GM18907 (cell line): Measurements from ENCODE around the gene KLHL22.
"Not testable (repeated sequence)": the region's sequence is repeated elsewhere in the genome, so short reads cannot be mapped to it uniquely, and the experiment has no call there.

ENCODE experiments used
- ATAC-seq: cut with Tn5 transposase; IDR thresholded peaks from one replicate; pipeline ENCODE4 v1.9.1; 2021; ENCODE audit warnings: mild to moderate bottlenecking, moderate library complexity; ENCODE audit not compliant: unreplicated experiment

The KLHL22 gene

GRCh38 chr22:20423008-20423905, 72.3 kb downstream of the KLHL22 start:
- no peak for ATAC-seq

DNA sequence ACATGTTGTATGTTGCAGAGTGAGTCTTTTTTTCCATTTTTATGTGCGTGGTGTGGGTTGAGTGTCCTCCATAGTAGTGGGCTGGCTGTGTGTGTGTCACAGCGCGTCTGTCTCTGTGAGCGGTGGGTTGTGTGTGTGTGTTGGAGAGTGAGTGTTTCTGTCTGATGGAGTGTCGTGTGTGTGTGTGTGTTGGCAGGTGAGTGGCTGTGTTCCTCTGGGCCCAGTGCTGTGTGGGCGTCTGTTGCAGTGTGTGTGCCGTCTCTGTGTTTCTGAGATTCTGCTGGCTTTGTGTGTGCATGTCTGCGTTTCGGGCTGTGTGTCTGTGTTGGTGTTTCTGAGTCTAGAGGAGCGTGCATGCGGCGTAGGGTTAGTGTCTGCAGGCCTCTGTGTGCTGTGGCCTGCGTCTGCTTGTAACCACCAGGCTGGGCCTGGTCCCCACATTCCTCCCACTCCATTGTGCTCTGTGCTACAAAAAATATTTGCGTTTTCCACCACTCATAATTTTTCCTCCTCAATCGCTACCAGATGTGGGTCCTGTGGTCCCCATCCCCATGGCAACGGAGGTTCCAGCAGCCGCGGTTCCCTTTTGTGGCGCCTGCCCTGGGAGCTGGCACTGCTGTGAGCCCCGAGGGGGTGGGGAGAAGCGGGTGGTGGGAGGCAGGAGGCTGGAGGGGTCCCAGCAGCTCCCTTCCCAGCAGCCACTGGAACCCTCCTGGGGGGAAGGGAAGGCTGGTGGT, 73.2 kb downstream of the KLHL22 start:
- no peak for ATAC-seq

DNA sequence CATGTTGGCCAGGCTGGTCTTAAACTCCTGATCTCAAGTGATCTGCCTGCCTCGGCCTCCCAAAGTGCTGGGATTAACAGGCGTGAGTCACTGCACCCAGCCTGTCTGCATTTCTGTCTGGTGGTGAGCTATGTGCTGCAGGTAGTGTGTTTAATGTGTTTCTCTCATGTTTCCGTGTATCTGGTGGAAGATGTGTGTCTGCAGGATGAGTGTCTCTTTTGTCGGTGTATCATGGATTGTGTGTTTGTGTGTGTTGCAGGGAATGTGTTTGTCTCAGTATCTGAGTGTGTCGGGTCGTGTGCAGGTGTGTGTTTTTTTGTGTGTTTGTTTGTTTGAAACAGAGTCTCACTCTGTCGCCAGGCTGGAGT, 74.1 kb downstream of the KLHL22 start:
- no peak for ATAC-seq

DNA sequence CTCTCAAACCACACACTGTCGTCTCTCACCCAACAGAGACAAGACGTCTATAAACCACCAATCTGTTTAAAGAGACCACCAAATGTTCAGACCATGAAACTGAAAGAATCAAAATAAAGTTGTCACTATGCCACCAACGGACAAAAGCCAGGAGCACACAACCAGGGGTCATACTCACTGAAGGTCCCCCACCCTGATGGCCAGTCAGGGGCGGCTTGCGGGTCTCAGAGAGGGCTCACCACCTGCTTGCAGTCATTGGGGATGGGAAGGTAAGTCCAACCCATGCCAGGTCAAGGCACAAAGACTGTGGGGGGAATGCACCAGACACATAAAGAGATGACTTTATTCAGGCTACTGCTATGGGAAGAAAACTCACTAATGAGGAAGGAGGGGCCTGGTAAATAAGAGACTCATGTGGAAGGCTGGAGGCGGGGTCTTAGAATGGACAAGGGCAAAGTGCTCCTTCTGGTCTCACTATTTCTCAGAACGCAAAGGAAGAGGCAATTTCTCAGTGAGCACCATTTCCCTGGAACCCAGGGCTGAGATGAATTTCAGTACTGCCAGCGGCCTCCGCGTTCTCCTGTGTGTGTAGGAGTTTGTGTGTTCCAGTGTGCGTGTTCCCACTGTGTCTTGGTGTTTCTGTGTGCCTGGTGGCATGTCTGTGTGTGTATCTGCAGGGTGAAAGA, 75.3 kb downstream of the KLHL22 start:
- no peak for ATAC-seq

DNA sequence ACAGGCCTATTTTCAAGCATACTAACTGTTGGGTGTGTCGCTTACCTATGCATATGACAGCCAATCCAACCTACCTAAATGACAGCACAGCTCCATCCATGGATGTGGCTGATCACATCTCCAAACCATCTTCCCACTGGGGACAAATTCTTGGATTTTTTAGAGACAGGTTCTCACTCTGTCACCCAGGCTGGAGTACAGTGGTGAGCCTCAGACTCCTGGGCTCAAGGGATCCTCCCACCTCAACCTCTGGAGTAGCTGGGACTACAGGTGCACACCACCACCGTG, 76.0 kb downstream of the KLHL22 start:
- ATAC-seq: no peak

DNA sequence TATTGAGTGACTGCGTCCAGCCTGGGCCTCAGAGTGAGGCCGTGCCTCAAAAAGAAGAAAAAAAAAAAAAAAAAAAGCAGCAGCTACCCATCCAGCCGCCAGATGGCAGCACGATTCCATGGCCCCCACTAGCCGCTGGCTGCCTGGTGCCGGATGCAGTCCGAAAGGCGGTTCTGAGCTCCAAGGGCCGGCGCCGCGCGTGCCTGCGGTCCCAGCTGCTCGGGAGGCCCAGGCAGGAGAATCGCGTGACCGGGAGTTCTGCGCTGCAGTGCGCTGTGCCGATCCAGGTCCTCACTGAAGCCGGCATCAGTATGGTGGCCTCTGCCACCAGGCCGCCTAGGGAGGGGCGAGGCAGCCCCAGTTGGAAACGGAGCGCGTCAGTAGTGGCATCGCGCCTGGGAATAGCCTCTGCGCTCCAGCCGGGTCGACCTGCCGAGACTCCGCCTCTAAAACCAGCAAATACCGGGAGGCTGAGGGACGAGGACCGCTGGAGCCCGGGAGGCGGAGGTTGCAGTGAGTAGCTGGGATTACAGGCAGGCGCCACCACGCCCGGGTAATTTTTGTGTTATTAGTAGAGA, 77.3 kb downstream of the KLHL22 start:
- ATAC-seq: no peak

- not testable (repeated sequence) for ATAC-seq
Measured at GRCh38 chr22:20415699-20416098, 79.9 kb downstream of the KLHL22 start.

- not testable (repeated sequence) for ATAC-seq
Measured at GRCh38 chr22:20415241-20415640, 80.4 kb downstream of the KLHL22 start.

GRCh38 chr22:20414450-20414849, 81.1 kb downstream of the KLHL22 start:
- no peak for ATAC-seq

DNA sequence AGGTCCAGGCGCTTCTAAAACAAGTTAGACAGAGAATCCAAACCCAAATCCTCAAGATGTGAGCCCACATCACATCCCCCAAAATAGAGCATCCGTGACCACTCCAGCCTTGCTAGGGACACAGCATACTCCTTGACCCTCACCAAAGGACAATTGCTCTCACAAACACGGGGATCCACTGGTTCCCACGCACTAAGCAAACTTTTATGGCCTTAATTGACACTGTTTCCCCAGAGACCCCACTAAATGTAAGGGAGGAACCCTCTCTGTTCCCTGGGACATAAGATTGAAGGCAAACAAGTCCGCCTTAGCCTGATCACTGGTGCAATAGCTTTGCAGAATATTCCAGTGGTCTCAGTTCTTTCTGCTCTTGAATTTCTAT, 81.5 kb downstream of the KLHL22 start:
- no peak for ATAC-seq

GRCh38 chr22:20413217-20414058, 82.2 kb downstream of the KLHL22 start:
- no peak for ATAC-seq

DNA sequence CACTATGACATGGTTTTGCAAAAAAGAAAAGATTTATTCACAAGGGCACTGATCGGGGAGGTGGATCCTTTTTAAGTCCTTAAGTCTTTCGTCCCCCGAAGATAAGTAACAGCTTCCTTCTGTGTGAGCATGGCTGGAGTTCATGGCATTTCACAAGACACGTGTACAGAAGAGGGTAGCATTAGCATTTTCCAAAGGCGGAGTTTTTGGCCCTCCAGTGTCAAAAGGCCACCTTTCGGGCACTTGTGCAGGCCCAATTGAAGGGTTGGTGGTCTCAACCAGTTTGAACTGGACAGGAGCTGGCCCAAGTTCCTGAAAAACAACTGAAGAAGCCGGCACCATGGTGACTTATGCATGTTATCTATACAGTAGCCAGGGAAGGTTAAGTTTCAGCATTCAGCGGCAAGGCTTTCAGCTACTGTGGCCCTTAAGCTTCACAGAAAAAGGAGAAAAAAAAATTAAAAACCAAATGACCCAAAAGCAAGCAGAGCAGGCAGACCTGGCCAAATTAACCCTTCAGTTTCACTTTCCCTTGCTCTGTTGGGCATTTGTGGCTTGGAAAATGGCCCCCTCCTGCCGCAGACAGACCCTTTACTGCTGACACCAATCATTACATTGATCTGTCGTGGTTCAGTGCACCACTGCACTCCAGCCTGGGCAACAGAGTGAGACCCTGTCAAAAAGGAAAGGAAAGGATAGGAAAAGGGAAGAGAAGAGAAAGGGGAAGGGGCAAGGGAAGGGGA, 83.0 kb downstream of the KLHL22 start:
- no peak for ATAC-seq

DNA sequence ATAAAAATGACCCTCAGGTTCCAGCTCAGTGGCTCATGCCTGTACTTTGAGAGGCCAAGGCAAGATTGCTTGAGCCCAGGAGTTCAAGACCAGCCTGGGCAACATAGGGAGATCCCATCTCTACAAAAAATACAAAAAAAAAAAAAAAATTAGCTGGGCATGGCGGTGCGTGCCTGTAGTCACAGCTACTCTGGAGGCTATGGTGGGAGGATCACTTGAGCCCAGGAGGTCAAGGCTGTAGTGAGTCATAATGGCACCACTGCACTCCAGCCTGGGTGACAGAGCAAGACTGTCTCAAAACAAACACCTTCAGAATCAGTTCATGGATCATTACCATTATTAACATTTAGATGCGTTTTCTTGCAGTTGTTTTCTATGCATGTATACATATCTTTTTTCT, 86.2 kb downstream of the KLHL22 start:
- ATAC-seq: not testable (repeated sequence)

GRCh38 chr22:20408891-20409290, 86.7 kb downstream of the KLHL22 start:
- no peak for ATAC-seq

DNA sequence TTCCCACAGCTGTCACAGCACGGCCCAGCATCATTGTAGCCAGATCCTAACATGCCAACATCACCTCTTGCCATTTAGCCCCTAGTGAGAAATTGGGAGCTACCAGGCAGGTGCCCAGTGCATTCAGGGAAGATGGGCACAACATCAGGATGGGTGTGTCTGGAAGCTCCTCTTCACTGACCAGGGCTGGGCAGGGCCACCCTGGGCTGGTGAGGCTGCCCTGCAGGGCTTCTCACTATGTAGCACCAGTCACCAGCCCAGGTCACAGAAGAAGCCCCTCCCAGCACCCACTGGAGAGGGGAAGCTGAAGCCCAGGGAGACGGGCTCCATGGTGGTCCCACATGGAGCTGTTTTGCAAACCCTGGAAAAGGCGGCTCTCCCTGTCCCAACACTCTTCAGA, 87.8 kb downstream of the KLHL22 start:
- ATAC-seq: no peak

- no peak for ATAC-seq
Measured at GRCh38 chr22:20406686-20407408, 88.7 kb downstream of the KLHL22 start.

DNA sequence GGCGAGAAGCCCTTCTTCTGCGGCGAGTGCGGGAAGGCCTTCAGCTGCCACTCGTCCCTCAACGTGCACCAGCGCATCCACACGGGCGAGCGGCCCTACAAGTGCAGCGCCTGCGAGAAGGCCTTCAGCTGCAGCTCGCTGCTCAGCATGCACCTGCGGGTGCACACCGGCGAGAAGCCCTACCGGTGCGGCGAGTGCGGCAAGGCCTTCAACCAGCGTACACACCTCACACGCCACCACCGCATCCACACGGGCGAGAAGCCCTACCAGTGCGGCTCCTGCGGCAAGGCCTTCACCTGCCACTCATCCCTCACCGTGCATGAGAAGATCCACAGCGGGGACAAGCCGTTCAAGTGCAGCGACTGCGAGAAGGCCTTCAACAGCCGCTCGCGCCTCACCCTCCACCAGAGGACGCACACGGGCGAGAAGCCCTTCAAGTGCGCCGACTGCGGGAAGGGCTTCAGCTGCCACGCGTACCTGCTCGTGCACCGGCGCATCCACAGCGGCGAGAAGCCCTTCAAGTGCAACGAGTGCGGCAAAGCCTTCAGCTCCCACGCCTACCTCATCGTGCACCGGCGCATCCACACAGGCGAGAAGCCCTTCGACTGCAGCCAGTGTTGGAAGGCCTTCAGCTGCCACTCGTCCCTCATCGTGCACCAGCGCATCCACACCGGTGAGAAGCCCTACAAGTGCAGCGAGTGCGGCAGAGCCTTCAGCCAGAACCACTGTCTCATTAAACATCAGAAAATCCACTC, 89.5 kb downstream of the KLHL22 start:
- ATAC-seq: no peak

GRCh38 chr22:20405291-20405930, 90.2 kb downstream of the KLHL22 start:
- no peak for ATAC-seq
